NT2/D1 (cell line): ENCODE data around the gene LAMC3.

Source experiments
- DNase-seq: peaks from one replicate; pipeline ENCODE4 v3.0.0-alpha.2; 2011; ENCODE audit warnings: low read depth, low spot score
- H3K27me3 ChIP-seq: 2 replicates; pipeline ENCODE4 v1.6.0; 2011; ENCODE audit warnings: mild to moderate bottlenecking; ENCODE audit not compliant: insufficient read length, insufficient read depth
- H3K36me3 ChIP-seq: 2 replicates; pipeline ENCODE4 v1.6.1; 2011; ENCODE audit warnings: mild to moderate bottlenecking, low read length, mixed read lengths; ENCODE audit not compliant: insufficient read depth, insufficient read length
- H3K4me1 ChIP-seq: 2 replicates; pipeline ENCODE4 v1.5.1; 2011; ENCODE audit not compliant: insufficient read depth, insufficient read length
- H3K4me3 ChIP-seq: 2 replicates; pipeline ENCODE4 v1.5.1; 2011; ENCODE audit warnings: low read depth; ENCODE audit not compliant: insufficient read length
- H3K9ac ChIP-seq: 2 replicates; pipeline ENCODE4 v1.6.0; 2011; ENCODE audit warnings: low read depth; ENCODE audit not compliant: insufficient read length
- H3K9me3 ChIP-seq: 2 replicates; pipeline ENCODE4 v1.5.1; 2011; ENCODE audit warnings: mild to moderate bottlenecking, low read length; ENCODE audit not compliant: insufficient read depth
- SUZ12 ChIP-seq: IDR thresholded peaks from 2 replicates; pipeline ENCODE4 v1.6.1; 2011; ENCODE audit not compliant: insufficient read length, insufficient read depth; ENCODE audit errors: extremely low read depth
- YY1 ChIP-seq: IDR thresholded peaks from 2 replicates; pipeline ENCODE4 v1.6.1; 2011; ENCODE audit not compliant: insufficient read length, insufficient read depth
- ZNF274 ChIP-seq: IDR thresholded peaks from 2 replicates; pipeline ENCODE4 v1.6.1; 2011; ENCODE audit warnings: mild to moderate bottlenecking, low read depth, low read length

Gene LAMC3

DNA sequence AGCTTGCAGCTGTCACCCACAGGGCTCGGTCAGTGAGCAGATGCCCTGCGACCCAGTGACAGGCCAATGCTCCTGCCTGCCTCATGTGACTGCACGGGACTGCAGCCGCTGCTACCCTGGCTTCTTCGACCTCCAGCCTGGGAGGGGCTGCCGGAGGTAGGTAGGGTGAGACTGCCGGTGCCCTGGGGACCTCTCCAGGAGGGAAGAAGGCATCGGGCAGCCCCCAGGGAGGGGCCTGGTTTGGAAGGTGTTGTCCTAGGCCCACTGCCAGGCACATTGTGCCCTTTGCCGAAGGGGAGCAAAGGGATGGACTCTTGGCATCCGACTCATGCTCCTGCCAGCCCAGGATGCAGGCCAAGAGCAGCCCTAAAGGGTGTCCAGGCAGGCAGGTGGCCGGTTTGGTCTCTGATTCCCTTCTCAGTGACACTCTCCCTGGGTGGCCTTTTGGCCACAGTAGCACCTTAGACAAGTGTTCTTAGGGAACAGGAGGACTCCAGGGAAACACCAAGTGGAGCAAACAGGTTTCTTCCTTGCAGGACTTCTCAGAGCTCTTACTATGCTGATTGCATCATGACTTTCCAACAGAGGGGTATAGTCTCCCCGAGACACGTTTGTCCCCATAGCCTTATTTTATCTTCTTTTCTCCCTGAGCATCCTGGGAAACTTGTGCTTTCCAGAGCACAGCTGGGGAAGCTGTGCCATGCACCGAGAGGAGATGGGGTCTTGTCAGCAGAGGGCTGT is 59.3 kb downstream of the LAMC3 start:
- Histone ChIP-seq H3K36me3 (peaks cover 60% of the 10 kb centered on the region), H3K27me3 (no peaks in the 10 kb centered on the region), H3K9ac (no peak overlapping the region), H3K9me3 (no peaks in the 10 kb centered on the region), H3K4me1 (peaks cover 2% of the 10 kb centered on the region), H3K4me3 (no peak overlapping the region)
- no peak for TF ChIP-seq ZNF274
- TF ChIP-seq YY1, result no peak
- no peak for TF ChIP-seq SUZ12
- DNase-seq, result no peak

DNA sequence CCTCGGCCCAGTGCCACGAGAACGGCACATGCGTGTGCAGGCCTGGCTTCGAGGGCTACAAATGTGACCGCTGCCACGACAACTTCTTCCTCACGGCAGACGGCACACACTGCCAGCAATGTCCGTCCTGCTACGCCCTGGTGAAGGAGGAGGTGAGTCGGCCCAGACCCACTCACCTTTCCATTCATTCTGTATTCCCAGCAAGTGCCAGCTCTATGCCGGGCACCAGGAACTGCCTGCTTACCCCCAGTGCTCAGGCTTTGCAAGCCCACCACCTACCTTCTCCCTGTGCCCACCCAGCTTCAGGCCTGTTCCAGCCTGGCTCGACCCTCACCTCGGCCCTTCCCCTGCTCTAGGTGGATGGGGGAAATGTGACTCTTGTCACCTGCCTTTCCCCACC is 60.7 kb downstream of the LAMC3 start:
- Histone ChIP-seq H3K4me3 (no peak overlapping the region), H3K4me1 (peaks cover 2% of the 10 kb centered on the region), H3K27me3 (no peaks in the 10 kb centered on the region), H3K9ac (no peak overlapping the region), H3K36me3 (peaks cover 61% of the 10 kb centered on the region), H3K9me3 (no peaks in the 10 kb centered on the region)
- no peak for TF ChIP-seq YY1
- no peak for TF ChIP-seq ZNF274
- TF ChIP-seq SUZ12, result no peak
- no peak for DNase-seq

DNA sequence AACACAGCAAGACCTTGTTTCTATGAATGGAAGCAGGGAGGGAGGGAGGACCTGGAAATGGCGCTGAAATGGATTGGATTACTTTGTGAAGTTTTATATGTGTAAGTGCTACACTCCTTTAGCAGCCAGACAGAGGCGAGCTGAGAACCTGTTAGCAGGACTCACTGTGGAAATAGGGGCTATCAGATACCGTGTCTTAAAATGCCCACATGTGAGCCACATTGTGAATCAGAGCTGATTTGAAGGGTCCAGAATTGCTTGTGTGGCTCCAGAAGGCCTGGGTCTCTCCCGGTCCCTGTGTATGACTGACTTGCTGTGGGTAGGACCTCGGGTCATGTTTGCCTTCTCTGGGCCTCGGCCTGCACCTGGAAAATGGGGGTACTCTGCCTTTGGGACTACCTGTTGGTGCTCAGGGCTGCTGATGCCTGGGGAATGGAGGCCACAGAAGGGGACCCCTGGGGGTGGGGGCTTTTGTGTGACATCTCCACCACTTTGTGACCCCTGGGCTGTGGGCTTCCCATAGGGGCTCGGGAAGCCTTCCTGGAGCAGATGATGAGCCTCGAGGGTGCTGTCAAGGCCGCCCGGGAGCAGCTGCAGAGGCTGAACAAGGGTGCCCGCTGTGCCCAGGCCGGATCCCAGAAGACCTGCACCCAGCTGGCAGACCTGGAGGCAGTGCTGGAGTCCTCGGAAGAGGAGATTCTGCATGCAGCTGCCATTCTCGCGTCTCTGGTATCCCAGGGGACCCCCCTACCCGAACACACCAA is 63.3 kb downstream of the LAMC3 start:
- Histone ChIP-seq H3K36me3 (peaks cover 65% of the 10 kb centered on the region), H3K4me1 (peaks cover 4% of the 10 kb centered on the region), H3K4me3 (no peak overlapping the region), H3K9ac (no peak overlapping the region), H3K27me3 (no peaks in the 10 kb centered on the region), H3K9me3 (no peaks in the 10 kb centered on the region)
- no peak for DNase-seq
- TF ChIP-seq ZNF274 (no peak), SUZ12 (no peak), YY1 (no peak)

DNA sequence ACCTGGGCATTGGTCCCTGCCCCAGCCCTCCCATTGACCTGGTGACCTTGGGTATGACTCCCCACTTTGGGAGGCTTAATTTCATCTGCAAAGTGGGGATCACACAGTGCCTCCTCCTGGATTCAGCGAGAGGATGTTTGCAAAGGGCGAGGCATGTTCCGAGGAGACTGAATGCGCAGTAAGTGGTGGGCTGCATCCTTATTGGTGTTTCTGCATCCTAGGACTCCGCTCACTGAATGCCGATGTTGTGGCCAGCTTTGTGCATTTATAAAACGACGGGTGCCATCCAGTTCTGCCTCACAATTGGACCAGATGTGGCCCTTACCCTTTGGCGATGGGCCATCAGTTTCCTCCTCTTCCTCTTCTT is 63.9 kb downstream of the LAMC3 start:
- DNase-seq, result no peak
- Histone ChIP-seq H3K4me1 (peaks cover 4% of the 10 kb centered on the region), H3K9ac (no peak overlapping the region), H3K27me3 (no peaks in the 10 kb centered on the region), H3K9me3 (no peaks in the 10 kb centered on the region), H3K36me3 (peaks cover 68% of the 10 kb centered on the region), H3K4me3 (no peak overlapping the region)
- TF ChIP-seq ZNF274, result no peak

DNA sequence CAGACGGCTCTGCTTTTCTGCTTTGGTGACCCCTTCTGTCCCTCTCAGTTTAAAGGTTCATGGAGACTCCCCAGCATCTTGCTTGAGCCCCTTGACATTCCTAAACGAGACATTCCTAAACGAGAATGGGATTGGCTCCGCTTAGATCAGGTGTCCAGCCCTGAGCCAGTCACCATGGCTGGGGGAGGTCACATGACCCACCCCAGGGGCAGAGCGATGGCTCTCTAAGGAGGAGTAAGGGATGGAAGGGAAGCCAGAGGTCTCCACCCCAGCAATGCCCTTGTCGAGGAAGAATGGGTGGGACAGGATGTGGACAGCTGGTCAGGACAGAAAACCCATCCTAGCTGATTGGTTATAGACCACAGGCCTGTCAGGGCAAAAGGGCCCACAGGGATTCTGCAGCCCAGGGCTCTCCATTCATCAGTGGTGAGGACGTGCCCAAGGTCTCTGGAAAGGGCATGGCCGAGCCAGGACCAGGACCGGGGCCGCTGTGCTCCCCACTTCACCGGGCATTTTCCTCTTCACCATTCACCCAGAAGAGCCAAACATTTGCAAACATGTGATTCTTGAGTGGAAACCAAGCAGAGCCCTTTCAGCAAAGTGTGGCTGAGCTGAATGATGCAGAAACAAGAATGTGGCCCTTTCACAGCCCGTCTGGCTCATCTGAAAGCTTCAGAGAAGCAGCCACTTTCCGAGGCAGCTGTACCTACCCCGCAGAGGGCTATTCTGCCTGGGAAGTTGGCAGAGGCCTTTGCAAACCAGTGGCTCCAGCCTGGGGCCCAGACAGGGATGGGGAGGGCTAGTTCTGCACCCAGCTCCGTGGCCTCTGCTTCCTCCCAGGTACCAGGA is 67.6 kb downstream of the LAMC3 start:
- H3K36me3 ChIP-seq, result peaks cover 59% of the 10 kb centered on the region
- no peaks in the 10 kb centered on the region for H3K9me3 ChIP-seq
- TF ChIP-seq YY1 (no peak), SUZ12 (no peak), ZNF274 (no peak)
- H3K4me3 ChIP-seq, result no peak overlapping the region
- H3K4me1 ChIP-seq, result peaks cover 10% of the 10 kb centered on the region
- no peak for DNase-seq
- no peaks in the 10 kb centered on the region for H3K27me3 ChIP-seq
- no peak overlapping the region for H3K9ac ChIP-seq

DNA sequence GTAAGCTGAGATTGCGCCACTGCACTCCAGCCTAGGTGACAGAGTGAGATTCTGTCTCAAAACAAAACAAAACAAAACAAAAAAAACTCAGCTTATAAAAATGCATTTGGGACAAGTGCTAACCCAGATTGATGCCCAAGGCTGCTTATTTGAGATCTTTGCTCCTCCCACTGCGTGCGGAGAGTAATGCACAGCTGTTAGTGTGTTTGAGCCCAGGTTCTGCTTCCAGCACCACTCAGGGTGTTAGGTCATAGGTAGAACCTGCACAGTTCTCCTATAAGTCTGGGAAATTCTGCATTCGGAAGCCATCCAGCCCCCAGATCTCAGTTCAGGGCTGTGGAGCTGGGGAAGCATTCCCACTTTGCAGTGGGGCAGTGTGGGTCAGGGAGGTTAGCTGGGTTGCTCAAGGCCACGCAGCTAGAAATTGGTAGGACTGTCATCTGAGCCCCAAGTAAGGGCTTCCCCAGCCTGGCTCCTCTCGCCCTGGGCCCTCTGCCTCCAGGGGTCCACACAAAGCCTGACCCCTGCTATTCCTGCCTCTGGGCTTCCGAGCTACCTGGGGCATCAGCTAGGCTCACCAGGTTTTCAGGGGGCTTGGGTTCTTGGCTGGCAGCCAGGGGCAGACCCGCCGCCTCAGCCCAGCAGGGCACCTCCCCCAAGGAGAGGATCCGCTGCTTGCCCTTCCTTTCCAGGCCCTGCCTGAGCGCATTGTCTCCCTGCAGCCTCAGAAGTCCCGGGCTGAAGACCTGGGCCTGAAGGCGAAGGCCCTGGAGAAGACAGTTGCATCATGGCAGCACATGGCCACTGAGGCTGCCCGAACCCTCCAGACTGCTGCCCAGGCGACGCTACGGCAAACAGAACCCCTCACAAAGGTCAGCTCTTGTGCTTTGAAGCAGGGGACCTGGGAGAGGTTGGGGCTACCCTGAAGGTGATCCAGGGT is 69.7 kb downstream of the LAMC3 start:
- TF ChIP-seq YY1 (no peak), SUZ12 (no peak), ZNF274 (no peak)
- DNase-seq, result no peak
- no peaks in the 10 kb centered on the region for H3K9me3 ChIP-seq
- no peak overlapping the region for H3K9ac ChIP-seq
- H3K27me3 ChIP-seq, result no peaks in the 10 kb centered on the region
- H3K4me3 ChIP-seq, result no peak overlapping the region
- peaks cover 10% of the 10 kb centered on the region for H3K4me1 ChIP-seq
- peaks cover 56% of the 10 kb centered on the region for H3K36me3 ChIP-seq
